ENCODE results near the gene C22orf39.
A peak's percentile ranks its signal among the peaks of the same experiment; 100 is the strongest.

The C22orf39 gene, protein sequence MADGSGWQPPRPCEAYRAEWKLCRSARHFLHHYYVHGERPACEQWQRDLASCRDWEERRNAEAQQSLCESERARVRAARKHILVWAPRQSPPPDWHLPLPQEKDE

DNA sequence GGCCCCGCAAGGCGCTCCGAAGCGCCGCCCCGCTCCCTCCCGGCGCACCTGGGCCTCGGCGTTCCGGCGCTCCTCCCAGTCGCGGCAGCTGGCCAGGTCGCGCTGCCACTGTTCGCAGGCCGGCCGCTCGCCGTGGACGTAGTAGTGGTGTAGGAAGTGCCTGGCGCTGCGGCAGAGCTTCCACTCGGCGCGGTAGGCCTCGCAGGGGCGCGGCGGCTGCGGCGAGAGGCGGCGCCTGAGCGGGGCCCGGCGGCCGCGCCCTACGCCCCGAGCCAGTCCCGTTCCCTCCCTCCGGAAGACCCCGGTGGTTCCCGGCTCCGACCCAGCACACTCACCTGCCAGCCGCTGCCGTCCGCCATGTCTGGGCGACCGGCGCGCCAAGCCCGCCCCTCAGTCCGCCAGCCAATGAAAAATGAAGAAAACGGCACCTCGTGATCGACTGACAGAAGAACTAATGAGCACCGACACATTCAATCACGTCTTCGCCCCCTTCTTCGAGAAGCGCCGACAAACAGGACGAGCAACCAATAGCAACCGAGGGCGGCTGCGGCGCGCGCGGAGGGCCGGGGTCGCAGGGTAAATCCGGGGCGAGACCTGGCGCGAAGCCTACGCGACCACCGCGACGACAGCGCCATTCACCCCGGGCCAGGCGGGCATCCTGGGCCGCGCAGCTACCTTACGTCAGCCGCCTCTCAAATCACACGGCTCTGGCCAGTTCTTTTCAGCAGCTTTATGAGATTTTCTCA is at the start of gene C22orf39:
TSS of gene C22orf39 (minus strand) at position 382 of the 746 bp plus-strand sequence. CDS start at position 359, 23 bp downstream.
- DNase-seq: peak; percentile 93 to 96

DNA sequence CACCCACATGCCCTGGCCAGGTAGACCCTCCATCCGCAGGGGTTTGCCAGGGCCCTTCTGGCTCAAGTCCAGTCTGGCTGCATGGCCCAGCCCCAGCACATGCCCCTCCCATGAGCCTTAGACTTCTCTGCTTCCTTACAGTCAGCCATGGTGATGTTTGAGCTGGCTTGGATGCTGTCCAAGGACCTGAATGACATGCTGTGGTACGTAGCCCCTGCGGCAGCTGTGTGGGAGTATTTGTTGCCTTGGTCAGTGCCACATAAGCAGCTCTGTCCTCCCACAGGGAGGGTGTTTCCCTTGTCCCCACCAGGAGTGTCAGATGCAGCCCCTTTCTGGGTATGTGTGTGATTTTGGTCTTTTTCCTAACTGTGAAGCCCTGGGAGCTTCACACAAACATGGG is 49.7 kb upstream of the C22orf39 start:
- no peak for DNase-seq

DNA sequence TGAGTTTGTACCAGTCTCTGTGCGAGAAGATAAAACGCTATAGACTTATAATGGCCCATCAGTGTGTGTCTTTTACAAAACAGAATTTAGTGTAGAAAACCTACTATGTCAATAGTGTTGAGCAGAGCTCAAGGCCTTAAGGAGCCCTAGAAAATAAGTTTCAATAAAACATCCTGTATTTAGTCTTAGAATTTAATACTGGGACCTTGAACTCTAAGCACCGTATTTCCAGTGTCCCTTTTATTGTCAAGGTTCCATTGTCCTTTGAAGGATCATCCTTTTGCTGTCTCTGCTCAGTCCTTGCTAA is 48.8 kb upstream of the C22orf39 start:
- no peak for DNase-seq

DNA sequence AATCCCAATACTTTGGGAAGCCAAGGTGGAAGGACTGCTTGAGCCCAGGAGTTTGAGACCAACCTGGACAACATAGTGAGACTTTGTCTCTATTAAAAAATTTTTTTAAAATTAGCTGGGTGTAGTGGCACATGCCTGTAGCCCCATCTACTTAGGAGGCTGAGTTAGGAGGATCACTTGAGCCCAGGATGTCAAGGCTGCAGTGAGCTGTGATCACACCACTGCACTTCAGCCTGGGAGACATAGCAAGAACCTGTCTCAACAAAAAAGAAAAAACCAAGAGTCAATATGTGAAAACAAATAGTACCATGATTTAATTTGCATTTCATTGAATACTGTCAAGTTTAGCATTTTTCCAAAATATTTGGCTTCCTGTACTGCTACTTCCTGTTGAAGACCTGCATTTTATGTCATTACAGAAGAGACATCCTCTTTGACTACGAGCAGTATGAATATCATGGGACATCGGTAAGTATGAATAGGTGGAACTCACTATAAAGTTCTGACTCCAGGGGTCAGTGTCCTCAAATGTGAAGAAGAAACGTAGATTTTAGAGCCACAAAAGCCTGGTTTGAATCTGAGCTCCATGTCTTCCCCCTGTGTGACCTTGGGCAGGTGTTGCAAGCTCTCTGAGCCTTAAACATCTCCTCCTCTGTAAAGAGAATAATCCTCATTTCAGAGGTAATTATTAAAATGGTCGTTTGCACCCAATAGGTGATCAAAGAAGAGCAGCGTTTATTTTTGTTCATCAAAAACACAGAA is 48.2 kb upstream of the C22orf39 start:
- peak in 1 of 2 donors; percentile 43 for DNase-seq

DNA sequence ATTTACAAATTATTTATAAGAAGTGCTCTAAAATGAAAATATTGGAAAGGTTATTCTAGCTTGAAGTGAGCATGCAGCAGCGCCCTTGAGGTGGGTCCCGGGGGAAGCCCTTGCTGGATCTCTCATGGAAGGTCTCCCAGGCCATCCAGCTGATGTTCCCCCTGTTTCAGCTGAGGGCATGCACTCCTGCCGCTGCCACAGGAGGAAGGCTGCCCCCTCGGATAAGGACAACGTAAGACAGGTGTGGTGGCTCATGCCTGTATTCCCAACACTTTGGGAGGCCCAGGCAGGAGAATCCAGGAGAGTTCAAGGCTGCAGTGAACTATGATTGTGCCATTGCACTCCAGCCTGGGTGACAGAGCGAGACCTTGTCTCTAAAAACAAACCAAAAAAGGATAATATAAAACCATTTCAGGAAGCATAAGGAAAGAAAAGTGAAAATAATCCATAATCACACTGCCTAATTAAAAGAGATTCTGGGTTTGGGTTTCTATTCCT is 47.2 kb upstream of the C22orf39 start:
- no peak for DNase-seq

DNA sequence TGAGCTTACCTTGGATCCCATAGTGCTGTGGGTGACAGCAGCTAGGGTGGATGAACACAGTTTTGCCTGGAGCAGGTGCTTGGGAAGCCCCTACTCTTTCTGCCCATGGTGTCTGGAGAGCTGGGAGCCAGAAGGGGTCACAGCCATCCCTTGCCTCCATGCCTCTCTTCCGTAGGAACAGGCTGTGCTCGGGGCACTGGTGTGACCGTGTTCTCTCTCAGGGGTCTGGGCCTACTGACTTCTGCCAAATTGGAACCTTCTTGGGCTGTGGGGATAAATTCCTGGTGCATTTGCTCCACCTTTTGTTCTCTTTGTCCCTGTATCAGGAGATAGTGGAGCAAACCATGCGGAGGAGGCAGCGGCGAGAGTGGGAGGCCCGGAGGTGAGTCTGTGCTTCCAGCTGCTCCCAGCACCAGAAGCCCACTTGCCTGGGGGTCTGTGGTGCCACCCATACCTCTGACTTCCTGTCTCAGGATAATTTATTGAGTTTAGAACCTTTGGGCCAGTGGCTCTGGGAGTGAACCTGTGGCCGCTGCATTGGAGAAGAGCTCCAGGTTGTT is 46.6 kb upstream of the C22orf39 start:
- DNase-seq: no peak

DNA sequence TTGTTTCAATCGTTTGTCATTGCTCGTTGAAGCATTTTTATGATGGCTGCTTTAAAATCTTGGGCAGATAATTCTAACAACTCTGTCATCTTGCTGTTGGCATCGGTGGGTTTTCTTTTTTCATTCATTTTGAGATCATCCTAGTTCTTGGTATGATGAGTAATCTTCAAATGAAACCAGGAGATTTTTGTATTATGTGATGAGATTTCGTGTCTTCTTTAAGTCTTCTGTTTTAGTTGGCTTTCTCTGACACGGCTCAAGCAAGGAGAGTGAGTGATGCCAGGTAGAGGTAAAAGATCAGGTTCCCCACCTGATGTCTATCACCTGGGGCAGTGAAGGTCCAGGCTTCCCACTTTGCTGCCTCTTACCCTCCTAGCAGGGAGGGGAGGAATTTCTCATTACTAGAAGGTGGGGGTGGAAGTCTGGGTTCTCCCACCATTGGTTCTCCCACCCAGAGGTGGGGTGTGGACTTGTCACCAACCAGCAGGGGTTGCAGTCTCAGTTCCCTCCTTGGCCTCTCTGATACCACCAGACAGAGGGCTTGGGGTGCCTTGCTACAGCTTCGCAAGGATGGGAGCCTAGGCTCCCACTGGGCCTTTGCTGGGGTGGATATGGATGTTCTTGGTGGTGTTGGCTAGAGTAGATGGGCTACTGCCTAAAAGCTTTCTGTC is 45.1 kb upstream of the C22orf39 start:
- DNase-seq: no peak

DNA sequence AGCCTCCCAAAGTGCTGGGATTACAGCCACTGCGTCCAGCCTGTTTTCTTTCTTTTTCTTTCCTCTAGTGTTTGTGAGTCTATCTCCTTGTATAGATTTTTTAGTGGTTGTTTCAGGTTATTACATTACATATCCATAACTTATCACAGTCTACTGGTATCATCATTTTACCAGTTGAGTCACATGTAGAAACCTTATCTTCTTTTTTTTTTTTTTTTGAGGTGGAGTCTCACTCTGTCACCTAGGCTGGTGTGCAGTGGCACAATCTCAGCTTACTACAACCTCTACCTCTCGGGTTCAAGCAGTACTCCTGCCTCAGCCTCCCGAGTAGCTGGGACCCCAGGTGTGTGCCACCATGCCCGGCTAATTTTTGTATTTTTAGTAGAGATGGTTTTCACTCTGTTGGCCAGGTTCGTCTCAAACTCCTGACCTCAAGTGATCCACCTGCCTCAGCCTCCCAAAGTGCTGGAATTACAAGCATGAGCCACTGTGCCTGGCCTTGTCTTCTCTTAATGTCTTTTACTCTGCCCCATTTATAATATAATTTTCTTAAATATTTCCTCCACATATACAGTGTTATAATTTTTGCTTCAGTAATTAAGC is 43.2 kb upstream of the C22orf39 start:
- DNase-seq: no peak

DNA sequence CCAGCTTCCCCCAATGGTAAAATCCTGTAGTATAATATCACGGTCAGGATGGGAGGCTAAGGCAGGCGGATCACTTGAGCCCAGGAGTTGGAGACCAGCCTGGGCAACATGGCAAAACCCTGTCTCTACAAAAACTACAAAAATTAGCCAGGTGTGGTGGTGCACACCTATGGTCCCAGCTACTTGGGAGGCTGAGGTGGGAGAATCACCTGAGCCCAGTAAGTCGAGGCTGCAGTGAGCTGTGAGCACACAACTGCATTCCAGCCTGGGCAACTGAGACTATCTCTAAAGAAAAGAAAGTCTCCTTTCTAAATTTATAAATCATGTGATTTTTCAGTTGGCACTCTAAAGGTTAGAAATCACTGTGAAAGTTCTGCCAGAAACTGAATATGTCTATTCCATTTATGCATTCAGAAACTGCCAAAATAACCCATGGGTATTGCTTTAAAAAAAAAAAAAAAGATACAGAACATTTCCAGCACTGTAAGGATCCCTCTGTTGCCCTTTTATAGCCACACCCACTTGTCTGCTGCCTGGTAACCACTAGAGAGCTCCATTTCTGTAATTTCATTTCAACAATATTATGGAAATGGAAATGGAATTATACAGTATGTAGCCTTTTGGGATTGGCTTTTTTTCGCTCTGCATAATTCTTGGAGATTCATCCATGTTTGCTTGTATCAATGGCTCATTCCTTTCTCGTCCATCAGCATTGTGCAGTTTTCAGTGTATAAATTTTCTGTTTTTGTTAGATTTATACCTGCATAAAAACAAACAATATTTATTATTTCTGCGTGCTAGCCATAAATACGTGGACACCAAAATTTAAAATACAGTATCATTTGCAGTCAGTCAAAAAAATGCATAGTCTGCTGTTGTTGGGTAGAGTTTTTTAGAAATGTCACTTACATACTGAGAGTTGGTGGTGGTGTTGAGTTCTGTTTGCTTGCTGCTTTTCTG is 41.7 kb upstream of the C22orf39 start:
- DNase-seq: no peak

DNA sequence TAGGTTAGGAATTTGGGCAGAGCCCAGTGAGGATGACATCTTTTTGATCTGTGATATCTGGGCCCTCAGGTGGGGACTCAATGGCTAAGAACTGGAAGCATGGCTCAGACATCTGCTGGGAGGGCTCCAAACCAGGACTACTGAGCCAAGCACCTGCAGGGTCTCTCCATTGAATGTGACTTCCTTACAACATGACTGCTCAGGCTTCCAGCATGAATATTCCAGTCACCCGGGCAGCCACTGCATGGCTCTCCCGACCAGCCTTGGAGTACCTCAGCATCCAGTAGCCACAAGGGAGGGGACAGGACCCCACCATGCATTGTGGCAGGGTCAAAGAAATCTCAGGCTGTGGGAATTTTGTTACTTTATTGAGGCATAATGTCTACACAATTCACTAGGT is 40.8 kb upstream of the C22orf39 start:
- DNase-seq: no peak

DNA sequence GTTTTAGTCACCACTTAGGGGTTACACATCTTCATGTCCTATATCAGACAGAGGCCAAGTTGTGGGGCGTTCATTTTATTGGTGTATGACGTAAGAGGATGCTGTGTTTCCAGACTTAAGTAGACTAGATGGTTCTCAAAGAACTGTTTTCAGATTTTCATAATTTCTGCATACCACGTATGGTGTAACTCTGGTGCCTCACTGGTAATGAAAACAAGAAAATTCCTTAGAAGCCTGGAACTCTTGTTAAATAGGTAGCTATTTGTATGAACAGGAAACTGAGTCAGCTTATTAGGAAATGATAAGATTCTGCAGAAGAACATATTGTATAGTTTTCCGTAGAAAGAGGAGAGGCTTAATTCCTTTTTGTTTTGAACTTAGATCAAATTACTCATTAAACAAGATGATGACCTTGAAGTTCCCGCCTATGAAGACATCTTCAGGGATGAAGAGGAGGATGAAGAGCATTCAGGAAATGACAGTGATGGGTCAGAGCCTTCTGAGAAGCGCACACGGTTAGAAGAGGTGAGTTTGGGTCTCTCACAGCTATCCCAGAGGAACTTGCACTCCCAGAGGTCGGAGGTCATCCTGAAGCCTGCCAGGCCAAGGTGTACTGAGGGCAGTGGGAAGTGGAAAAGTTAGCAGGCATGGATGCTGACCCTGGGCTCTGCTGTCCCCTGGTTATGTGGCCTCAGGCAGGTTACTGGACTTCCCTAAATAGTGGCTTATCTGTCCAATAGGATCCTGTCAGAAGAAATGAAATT is 36.2 kb upstream of the C22orf39 start:
- no peak for DNase-seq

DNA sequence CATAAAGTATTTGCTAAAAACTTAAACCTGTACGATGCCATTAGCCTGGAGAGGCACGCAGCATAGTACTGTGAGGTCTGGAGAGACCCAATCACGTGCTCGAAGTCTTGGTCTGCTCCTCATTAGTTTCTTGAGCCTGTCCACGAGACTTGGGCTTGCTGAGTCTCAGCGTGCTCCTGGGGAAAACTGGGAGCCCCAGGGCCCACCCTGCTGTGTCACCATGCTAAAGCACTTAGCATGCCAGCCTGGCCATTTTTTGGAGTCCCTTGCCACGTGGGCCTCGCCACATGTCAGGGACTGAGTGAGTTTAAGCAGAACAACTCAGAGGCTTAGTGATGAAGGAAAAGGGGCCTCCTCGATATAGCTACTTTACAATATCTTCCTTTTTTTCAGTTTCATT is 34.8 kb upstream of the C22orf39 start:
- DNase-seq: no peak

DNA sequence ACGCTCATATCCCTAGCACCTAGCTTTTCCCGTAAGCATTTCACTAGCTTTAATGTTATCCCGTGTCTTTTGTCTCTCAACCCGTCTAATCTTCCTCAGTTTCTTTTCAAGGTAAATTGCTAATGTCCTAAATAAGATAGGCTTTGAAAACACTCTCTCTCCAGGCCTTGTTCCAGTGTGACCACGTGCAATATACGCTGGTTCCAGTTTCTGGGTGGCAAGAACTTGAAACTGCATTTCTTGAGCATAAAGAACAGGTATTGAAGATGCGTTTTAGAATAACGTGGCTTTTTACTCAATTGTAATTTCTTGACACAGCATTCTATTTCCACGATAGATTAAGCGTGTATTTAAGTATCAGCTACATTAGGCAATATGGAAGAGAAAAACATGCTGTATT is 33.3 kb upstream of the C22orf39 start:
- DNase-seq: no peak

DNA sequence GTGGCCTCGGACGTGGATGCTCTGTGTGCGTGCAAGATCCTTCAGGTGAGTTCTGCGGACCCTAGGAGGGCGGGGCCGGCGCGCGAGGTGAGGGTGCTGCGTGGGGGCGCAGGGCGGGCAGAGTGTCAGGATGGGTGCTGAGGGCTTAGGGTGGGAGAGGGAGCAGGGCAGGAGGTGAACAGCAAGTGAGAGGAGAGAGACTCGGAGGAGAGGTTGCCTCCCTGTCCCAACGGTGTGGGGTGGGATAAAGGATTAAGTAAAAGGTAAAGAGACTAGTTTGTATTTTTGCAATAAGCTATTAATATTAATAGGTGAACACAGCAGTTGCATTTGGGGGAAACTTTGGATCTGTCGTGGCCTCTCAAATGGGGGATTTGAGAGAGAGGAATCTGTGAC is 32.7 kb upstream of the C22orf39 start:
- DNase-seq: no peak

DNA sequence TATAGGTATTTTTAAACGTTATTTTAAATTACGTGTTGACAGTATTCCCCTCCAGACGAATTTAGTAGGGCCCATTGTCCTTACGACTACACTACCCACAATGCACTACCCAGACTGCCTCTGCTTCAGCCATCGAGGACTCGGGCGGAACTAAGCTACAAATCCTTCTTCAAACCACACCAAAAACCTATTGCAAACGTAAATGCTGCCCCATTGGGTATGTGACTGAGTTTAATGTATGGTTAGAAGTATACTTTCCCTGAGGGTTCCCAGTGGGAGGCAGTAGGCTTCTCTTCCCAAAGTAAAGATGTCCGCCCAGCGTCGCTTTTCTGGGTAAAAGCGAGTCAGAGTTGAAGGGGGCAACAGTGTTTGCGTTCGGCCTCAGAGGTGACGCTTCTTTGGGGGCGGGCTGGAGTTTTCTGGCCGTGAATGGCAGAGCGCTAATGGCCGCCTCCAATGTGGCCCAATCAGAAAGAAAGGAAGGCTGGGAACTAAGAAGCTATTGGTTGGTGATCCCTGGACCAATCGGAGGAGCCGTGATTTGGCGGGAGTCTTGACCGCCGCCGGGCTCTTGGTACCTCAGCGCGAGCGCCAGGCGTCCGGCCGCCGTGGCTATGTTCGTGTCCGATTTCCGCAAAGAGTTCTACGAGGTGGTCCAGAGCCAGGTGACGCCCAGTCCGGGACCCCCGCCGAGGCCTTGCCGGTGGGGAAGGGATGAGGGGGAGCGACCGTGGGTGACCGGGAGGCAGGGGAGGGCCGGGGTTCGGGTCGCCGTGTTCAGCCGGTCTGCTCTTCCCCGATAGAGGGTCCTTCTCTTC is 32.1 kb upstream of the C22orf39 start, which contains the start of gene CDC45:
TSS of gene CDC45 (plus strand) at position 566 of the 818 bp plus-strand sequence. CDS start at position 615, 49 bp downstream.
- peak; percentile 97 to 98 for DNase-seq

DNA sequence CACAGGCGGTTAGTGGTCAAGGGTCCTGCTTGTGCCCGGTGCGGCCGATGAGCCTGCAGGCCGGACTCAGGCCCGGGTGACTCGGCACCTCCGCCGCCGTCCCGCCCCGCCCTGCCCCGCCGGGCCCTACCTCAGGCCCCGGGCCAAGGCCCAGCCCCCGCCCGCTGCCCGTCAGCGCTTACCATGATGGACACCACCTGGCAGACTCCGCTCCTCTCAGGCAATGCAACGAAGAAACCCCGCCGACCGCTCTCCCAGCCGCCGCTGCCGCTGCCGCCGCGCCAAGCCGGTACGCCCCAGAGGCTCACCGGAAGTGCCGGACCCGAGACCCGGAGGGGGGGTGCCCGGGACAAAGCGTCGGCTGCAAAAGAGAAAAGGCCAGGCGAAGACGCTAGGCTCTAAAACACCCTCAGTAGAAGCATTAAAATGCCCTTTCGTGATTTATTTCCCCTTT is 31.4 kb upstream of the C22orf39 start, which contains the start of gene UFD1:
TSS of gene UFD1 (minus strand) at position 293 of the 454 bp plus-strand sequence. CDS start at position 185, 108 bp downstream.
- DNase-seq: peak; percentile 85 to 88

DNA sequence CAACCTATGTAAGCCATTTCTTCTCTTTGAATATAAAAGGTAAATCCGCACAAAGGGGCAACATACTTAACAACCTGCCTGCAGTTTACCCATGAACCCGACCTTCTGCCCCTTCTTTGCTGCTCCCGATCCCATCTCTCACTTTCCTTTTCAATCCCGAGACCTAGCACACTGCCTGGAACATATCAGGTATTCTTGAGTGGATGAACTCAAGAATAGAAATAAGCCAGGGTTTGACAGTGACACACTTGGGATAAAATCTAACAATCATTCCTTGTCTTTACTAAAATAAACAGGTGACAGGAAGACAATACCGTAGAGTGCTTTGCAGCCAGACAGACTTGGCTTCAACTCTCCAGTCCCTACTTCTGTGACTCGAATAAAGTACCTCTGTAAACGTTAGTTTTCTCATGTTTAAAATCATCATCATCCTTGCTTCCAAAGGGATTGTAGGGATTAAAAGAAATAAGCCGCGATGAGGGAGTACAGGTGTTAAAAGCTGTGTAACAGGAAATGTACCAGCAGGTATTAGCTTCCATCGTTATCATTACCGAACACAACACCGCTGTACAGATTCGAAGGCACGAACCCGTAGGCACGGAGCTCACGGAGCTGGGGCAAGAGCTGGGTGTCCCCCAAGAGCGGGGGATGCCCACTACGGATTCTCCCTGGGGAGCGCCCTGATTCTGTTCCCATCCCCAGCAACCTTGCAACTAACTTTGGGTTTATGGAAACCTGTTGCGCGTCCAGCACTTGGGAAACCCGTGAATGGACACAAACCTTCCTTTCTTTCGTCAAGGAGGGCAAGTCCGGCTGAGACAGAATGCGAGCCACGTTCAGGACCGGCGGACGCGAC is 30.8 kb upstream of the C22orf39 start:
- DNase-seq: peak in 1 of 2 donors; percentile 18

DNA sequence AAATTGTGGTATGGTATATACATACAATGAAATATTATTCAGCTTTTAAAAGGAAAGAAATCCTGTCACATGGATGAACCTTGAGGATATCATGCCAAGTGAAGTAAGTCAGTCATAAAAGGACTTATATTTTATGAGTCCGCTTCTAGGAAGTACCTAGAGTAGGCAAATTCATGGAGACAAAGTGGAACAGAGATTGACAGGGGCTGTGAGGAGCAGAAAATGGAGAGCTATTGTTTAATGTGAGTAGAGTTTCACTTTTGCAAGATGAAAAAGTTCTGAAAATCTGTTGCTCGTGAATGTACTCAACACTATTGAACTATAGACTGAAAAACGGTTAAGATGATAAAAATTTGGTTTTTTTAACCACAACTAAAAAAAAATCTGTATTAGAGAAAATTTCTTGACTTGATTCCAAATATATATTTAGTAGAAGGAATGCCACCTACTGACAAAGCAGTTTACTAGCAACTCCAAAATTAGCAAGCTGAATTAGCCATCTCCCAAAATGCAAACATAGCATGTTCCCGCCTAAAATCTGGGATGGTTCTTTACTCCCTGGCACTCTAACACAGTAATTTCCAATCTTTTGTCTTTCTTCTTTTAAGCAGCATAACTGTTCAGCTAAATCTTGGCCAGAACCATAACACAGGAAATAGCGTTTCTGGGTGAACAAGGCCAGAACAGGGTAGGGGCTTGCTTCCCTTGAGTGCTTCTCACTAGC is 30.0 kb upstream of the C22orf39 start:
- DNase-seq: peak in 1 of 2 donors; percentile 43

All from CD4-positive, alpha-beta T cell treated with Interleukin-4 for 1 hour (primary cell).